Activated naive CD4-positive, alpha-beta T cell treated with anti-CD3 and anti-CD28 coated beads for 36 hours (primary cell): ENCODE measurements around the gene FBP2. TPM values are rescaled to one million over a fixed set of nuclear protein-coding genes. Genes with fewer than 3 reads are reported as not detected.
"Not testable (repeated sequence)": the region's sequence is repeated elsewhere in the genome, so short reads cannot be mapped to it uniquely, and the experiment has no call there.

Experiments
- CTCF ChIA-PET: fragments of 350-600 bp; sonication (Branson Sonifier 250); formaldehyde crosslinking; loops from one replicate; lab custom pipeline; 2021; ENCODE audit warnings: antibody characterized with exemption; lab: Charles Lee
- DNase-seq: peaks from one replicate; pipeline ENCODE4 v3.0.0-alpha.2; 2020
- H3K27ac Mint-ChIP-seq: one replicate; pipeline ENCODE4 v1.8.0; 2021; ENCODE audit warnings: mild to moderate bottlenecking, mixed read lengths
- H3K27me3 Mint-ChIP-seq: one replicate; pipeline ENCODE4 v1.8.0; 2021; ENCODE audit warnings: low read depth, mixed read lengths
- H3K36me3 Mint-ChIP-seq: one replicate; pipeline ENCODE4 v1.8.0; 2021; ENCODE audit warnings: low read depth, mixed read lengths
- H3K4me1 Mint-ChIP-seq: one replicate; pipeline ENCODE4 v1.8.0; 2021; ENCODE audit warnings: low read depth, mixed read lengths
- H3K4me3 Mint-ChIP-seq: one replicate; pipeline ENCODE4 v1.8.0; 2021; ENCODE audit warnings: mild to moderate bottlenecking, moderate library complexity, mixed read lengths
- H3K9me3 Mint-ChIP-seq: one replicate; pipeline ENCODE4 v1.8.0; 2021; ENCODE audit warnings: mixed read lengths
- intact Hi-C: fragments of 100-400 bp; cut with micrococcal nuclease; formaldehyde crosslinking; loops from one replicate; pipeline ENCODE4 v1.15.1; 2023
- total RNA-seq, 2 experiments: library from RNA; stranded (reverse); gene quantifications; one replicate each; pipeline ENCODE4 v1.2.3, GENCODE V29; 2021

Gene FBP2
- total RNA-seq, 2 experiments from 2014 or later = not detected

GRCh38 chr9:94602666-94603065 is 9.0 kb upstream of the FBP2 start:
- no peak for DNase-seq
- Mint-ChIP-seq H3K27me3 (no peaks in the 10 kb centered on the region), H3K4me3 (no peak overlapping the region), H3K9me3 (no peaks in the 10 kb centered on the region), H3K36me3 (no peaks in the 10 kb centered on the region), H3K4me1 (peaks cover 6% of the 10 kb centered on the region), H3K27ac (no peak overlapping the region)
- CTCF ChIA-PET = no interaction called here
- intact Hi-C loops = loop anchor here (1.0 to 5.0 kb wide), 2 partner anchors 48 to 535 kb away; no protein-coding TSS in a partner anchor

GRCh38 chr9:94600715-94601114 is 7.1 kb upstream of the FBP2 start:
- H3K27ac Mint-ChIP-seq = no peak overlapping the region
- CTCF ChIA-PET = no interaction called here

DNA sequence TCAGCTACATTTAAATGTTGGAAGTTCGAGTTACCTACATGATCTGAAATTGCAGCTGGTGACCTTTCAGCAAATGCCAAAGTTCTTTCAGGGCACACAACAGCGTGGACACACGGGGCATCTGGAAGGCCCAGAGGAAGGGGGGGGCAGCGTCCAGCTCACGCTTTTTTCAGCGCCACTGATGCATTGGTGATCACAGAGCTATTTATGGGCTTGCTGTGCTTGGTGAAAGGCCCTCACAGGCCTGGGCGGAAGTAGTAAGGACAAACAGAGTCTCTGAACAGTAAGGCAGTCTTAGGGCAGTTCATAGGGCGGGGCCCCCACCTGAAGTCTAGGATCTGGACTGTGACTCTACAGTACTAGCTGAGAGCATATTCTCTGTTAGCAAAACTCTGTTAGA is 6.6 kb upstream of the FBP2 start:
- no peak overlapping the region for H3K4me3 Mint-ChIP-seq
- H3K9me3 Mint-ChIP-seq = no peaks in the 10 kb centered on the region
- no peak overlapping the region for H3K27ac Mint-ChIP-seq
- no peaks in the 10 kb centered on the region for H3K36me3 Mint-ChIP-seq
- no peaks in the 10 kb centered on the region for H3K27me3 Mint-ChIP-seq
- H3K4me1 Mint-ChIP-seq = peaks cover 6% of the 10 kb centered on the region
- CTCF ChIA-PET = no interaction called here
- intact Hi-C loops = loop anchor here (5.0 kb wide), 1 partner anchor 533 kb away; no protein-coding TSS in a partner anchor
- no peak for DNase-seq

More at GRCh38 chr9:94600715-94601114, 7.1 kb upstream of the FBP2 start:
- intact Hi-C loops = loop anchor here (5.0 kb wide), 1 partner anchor 533 kb away; no protein-coding TSS in a partner anchor
- Mint-ChIP-seq H3K4me3 (no peak overlapping the region), H3K9me3 (no peaks in the 10 kb centered on the region), H3K36me3 (no peaks in the 10 kb centered on the region), H3K4me1 (peaks cover 6% of the 10 kb centered on the region), H3K27me3 (no peaks in the 10 kb centered on the region)
- no peak for DNase-seq

DNA sequence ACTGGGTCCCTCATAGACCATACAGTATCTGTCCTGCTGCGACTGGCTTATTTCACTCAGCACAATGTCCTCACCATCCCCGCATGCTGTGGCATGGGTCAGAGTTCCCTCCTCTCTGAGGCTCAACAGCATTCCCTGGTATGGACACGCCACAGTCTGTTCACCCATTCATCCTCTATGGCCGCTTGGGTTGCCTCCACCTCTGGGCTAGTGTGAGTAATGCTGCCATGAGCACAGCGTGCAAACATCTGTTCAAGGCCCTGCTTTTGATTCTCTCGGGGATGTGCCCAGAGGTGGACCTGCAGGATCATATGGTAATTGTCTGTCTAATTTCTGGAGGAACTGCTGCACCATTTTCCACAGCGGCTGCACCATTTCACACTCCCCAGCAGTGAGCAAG is 5.5 kb upstream of the FBP2 start:
- no peak overlapping the region for H3K4me3 Mint-ChIP-seq
- no peaks in the 10 kb centered on the region for H3K27me3 Mint-ChIP-seq
- H3K4me1 Mint-ChIP-seq = peaks cover 6% of the 10 kb centered on the region
- CTCF ChIA-PET = no interaction called here
- no peak for DNase-seq
- H3K27ac Mint-ChIP-seq = no peak overlapping the region
- H3K36me3 Mint-ChIP-seq = no peaks in the 10 kb centered on the region
- intact Hi-C loops = no loop called here
- H3K9me3 Mint-ChIP-seq = no peaks in the 10 kb centered on the region

DNA sequence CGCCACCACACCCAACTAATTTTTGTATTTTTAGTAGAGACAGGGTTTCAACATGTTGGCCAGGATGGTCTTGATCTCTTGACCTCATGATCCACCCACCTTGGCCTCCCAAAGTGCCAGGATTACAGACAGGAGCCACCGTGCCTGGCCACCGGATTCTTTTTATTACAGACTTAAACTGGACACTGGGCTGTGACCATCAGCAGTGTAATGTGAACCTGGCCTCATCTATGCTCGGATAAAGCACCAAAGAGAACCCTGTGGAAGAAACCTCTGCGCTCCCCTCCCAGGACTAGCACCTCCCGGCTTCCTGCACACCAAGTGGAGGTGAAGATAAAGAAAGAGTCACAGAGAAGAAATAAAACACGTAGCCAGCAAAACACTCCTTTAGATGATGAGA is 941 bp downstream of the FBP2 start:
- CTCF ChIA-PET, DNase-seq, H3K36me3 Mint-ChIP-seq, H3K27ac Mint-ChIP-seq, H3K9me3 Mint-ChIP-seq, intact Hi-C loops, H3K27me3 Mint-ChIP-seq, H3K4me3 Mint-ChIP-seq, H3K4me1 Mint-ChIP-seq: not testable (repeated sequence)

GRCh38 chr9:94591876-94592275 is 1.7 kb downstream of the FBP2 start:
- no peaks in the 10 kb centered on the region for H3K36me3 Mint-ChIP-seq
- CTCF ChIA-PET = no interaction called here
- H3K4me3 Mint-ChIP-seq = no peak overlapping the region
- H3K27me3 Mint-ChIP-seq = peaks cover 9% of the 10 kb centered on the region
- intact Hi-C loops = no loop called here
- no peak for DNase-seq
- H3K9me3 Mint-ChIP-seq = no peaks in the 10 kb centered on the region
- H3K4me1 Mint-ChIP-seq = peaks cover 5% of the 10 kb centered on the region
- no peak overlapping the region for H3K27ac Mint-ChIP-seq

DNA sequence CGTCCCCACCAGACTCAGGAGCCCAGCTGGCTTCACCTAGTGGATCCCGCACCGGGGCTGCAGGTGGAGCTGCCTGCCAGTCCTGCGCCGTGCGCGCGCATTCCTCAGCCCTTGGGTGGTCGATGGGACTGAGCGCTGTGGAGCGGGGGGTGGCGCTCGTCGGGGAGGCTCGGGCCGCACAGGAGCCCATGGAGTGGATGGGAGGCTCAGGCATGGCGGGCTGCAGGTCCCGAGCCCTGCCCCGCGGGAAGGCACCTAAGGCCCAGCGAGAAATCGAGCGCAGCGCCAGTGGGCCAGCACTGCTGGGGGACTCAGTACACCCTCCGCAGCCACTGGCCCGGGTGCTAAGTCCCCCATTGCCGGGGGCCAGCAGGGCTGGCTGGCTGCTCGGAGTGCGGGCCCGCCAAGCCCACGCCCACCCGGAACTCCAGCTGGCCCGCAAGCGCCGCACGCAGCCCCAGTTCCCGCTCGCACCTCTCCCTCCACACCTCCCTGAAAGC is 2.5 kb downstream of the FBP2 start:
- H3K27me3 Mint-ChIP-seq, CTCF ChIA-PET, DNase-seq, H3K4me3 Mint-ChIP-seq, H3K36me3 Mint-ChIP-seq, H3K9me3 Mint-ChIP-seq, H3K27ac Mint-ChIP-seq, intact Hi-C loops: not testable (repeated sequence)
- peaks cover 12% of the 10 kb centered on the region for H3K4me1 Mint-ChIP-seq

DNA sequence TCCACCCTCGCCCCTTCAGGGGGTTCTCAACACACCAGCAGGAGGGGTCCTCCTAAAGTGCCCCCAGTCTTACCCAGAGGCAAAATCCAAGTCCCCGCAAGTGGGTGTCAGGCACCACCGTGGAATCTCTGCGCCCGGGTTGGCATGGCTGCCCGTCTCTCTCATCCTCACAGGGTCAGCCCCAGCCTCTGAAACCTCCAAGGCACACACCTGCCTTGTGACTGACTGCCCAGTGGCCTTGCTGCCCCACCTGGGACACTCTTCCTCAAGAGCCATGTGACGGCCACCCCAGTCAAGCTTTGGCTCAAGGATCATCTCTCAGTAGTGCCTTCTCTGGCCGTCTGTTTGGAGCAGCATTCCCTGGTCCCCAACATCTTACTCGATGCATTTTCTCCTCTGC is 4.9 kb downstream of the FBP2 start:
- intact Hi-C loops = no loop called here
- CTCF ChIA-PET = no interaction called here
- Mint-ChIP-seq H3K4me1 (peaks cover 26% of the 10 kb centered on the region), H3K9me3 (no peaks in the 10 kb centered on the region), H3K27ac (no peak overlapping the region), H3K36me3 (no peaks in the 10 kb centered on the region), H3K27me3 (peaks cover 9% of the 10 kb centered on the region), H3K4me3 (no peak overlapping the region)
- DNase-seq = no peak

DNA sequence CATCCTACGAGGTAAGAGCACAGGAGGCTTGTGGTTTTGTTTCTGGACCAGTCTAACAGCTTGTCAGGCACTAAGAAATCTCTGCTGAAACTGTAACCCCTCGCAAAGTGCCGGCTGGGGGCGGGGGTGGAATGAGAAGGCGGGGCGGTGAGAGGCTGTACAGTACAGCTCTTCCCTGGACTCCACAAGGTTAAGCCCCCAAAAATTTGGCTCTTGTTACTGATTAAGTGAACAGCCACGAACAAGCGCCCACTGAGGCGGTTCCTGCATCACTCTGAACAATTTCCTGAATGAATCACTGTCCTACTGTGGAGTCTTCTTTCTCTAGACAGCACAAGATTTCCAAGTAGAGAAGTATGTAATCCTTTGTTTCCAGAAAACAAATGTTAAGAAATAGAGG is 6.8 kb downstream of the FBP2 start:
- no peaks in the 10 kb centered on the region for H3K36me3 Mint-ChIP-seq
- peaks cover 9% of the 10 kb centered on the region for H3K27me3 Mint-ChIP-seq
- no peaks in the 10 kb centered on the region for H3K9me3 Mint-ChIP-seq
- no peak for DNase-seq
- H3K27ac Mint-ChIP-seq = no peak overlapping the region
- H3K4me1 Mint-ChIP-seq = peaks cover 26% of the 10 kb centered on the region
- intact Hi-C loops = no loop called here
- no peak overlapping the region for H3K4me3 Mint-ChIP-seq
- CTCF ChIA-PET = interaction anchor here (1.2 kb wide), 1 partner anchor 83 kb away, joined by 5 read pairs; no protein-coding TSS in a partner anchor

DNA sequence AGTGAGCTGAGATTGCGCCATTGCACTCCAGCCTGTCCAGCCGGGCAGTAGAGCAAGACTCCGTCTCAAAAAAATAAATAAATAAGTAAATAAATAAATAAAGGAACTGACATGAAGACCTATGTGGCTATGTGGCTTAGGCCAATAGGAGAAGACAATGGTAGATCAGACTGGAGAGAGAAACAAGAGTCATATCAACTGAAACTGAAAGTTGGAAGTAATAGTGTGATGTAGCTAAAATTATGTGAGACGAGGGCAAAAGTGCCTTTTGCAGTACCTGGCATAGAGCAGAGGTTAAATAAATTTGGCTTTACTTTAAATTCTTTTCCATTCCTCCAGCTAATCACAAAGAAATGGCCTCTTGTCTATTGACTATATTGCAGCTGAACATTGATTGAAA is 7.3 kb downstream of the FBP2 start:
- Mint-ChIP-seq H3K4me3 (no peak overlapping the region), H3K36me3 (no peaks in the 10 kb centered on the region), H3K27me3 (peaks cover 9% of the 10 kb centered on the region), H3K27ac (no peak overlapping the region), H3K4me1 (peaks cover 26% of the 10 kb centered on the region), H3K9me3 (no peaks in the 10 kb centered on the region)
- CTCF ChIA-PET = interaction anchor here (1.2 kb wide), 1 partner anchor 83 kb away, joined by 5 read pairs; no protein-coding TSS in a partner anchor
- no peak for DNase-seq
- intact Hi-C loops = no loop called here

GRCh38 chr9:94584555-94584954 is 9.1 kb downstream of the FBP2 start:
- Mint-ChIP-seq H3K36me3 (no peaks in the 10 kb centered on the region), H3K4me1 (peaks cover 26% of the 10 kb centered on the region), H3K27ac (no peak overlapping the region), H3K27me3 (peaks cover 9% of the 10 kb centered on the region), H3K4me3 (no peak overlapping the region), H3K9me3 (no peaks in the 10 kb centered on the region)
- peak; percentile 47 for DNase-seq
- intact Hi-C loops = no loop called here
- CTCF ChIA-PET = interaction anchor here (0.7 to 1.2 kb wide), 2 partner anchors 19 to 553 kb away, joined by 3 read pairs; no protein-coding TSS in a partner anchor

DNA sequence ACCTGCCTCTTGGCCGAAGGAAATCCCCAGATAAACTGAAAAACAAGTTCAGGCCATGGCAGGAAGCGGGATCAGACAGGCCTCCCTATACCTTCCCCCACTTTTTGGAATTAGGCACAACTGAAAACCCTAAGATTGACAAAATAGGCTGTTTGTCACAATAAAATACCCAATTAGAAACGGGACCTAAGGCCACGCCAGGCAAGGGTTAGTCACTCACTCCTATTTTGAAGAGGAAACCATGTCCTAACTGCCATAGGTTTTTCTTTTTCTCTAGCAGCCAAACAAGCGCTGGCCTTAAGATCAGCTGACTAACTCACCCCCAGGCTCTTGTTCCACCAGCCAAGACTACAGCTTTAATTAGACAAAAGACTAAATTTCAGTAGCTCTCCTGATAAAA is 11.9 kb downstream of the FBP2 start:
- Mint-ChIP-seq H3K4me3 (no peak overlapping the region), H3K36me3 (no peaks in the 10 kb centered on the region), H3K27ac (no peak overlapping the region), H3K27me3 (no peaks in the 10 kb centered on the region), H3K4me1 (peaks cover 20% of the 10 kb centered on the region), H3K9me3 (no peaks in the 10 kb centered on the region)
- DNase-seq = no peak
- intact Hi-C loops = no loop called here
- CTCF ChIA-PET = no interaction called here

- H3K27ac Mint-ChIP-seq = no peak overlapping the region
- peaks cover 2% of the 10 kb centered on the region for H3K27me3 Mint-ChIP-seq
- no peak for DNase-seq
- H3K4me3 Mint-ChIP-seq = no peak overlapping the region
- H3K36me3 Mint-ChIP-seq = no peaks in the 10 kb centered on the region
- CTCF ChIA-PET = no interaction called here
- no peaks in the 10 kb centered on the region for H3K4me1 Mint-ChIP-seq
- intact Hi-C loops = no loop called here
- H3K9me3 Mint-ChIP-seq = no peaks in the 10 kb centered on the region
Measured at GRCh38 chr9:94577571-94577970, 16.1 kb downstream of the FBP2 start.
